DMS 273 (cell line): ENCODE data around the gene CUX1.

Experiments
- DNase-seq: peaks from one replicate; lab custom pipeline; 2025; ENCODE audit not compliant: unreplicated experiment; lab: John Stamatoyannopoulos, UW

The CUX1 gene

DNA sequence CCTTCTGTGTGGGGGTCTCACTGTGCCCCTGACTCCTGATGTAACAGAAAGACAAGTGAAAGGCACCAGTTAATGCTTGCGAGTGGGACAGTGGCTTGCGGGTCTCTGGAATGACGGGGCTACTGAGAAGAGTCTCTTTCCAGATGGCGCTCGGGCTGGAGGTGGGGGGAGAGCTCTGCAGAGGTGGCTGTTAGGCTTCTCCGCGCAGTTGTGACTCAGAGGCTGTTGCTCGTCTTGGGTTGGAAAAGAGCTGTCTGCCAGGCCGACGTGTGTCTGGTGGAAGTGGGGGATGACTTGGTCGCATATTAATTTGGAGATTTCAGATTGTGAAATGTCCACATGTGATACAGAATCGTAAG, 441.3 kb downstream of the CUX1 start:
- no peak for DNase-seq

DNA sequence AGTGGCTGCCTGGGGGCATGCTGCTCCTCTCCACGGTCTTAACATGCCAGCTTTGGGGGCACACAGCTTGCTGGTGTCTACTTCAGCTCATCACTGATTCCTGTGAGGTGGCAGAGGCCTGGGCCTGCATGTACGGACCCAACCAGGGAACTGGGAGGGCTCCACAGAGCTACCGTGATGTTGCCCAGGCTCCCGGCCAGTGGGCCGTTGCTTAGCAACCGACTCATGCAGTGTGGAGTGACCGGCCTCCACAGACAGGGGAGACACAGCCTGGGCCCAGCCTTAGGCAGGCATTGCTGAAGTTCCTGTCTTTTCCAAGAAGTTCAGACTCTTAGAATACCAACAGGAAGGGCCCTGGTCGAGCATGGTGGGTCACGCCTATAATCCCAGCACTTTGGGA, 443.4 kb downstream of the CUX1 start:
- peak; percentile 52 for DNase-seq

- DNase-seq, result no peak
Observed at GRCh38 chr7:102261451-102261850, 444.0 kb downstream of the CUX1 start.

- no peak for DNase-seq
Observed at GRCh38 chr7:102262546-102262945, 445.1 kb downstream of the CUX1 start.

GRCh38 chr7:102264367-102264891, 447.0 kb downstream of the CUX1 start:
- DNase-seq, result no peak

DNA sequence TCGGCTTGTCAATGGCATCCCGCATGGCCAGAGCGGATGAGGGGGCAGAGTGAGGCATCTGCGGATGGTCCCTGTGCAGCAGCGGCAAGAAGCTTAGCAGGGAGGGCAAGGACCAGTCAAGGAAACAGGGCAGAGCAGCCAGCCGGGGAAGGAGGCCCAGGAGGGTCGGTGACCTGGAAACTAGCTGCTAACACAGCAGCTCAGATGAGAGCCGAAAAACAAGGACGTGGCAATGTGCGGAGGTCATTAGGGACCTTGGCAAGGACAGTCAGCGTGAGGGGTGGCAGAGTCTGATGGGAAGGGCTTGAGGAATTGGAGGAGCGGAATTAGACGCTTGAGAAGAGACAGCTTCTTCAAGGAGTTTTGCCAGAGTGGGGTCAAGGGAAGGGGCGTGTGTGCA, 449.1 kb downstream of the CUX1 start:
- no peak for DNase-seq

GRCh38 chr7:102268635-102269034, 451.2 kb downstream of the CUX1 start:
- no peak for DNase-seq

- no peak for DNase-seq
Observed at GRCh38 chr7:102270178-102270887, 452.9 kb downstream of the CUX1 start.

DNA sequence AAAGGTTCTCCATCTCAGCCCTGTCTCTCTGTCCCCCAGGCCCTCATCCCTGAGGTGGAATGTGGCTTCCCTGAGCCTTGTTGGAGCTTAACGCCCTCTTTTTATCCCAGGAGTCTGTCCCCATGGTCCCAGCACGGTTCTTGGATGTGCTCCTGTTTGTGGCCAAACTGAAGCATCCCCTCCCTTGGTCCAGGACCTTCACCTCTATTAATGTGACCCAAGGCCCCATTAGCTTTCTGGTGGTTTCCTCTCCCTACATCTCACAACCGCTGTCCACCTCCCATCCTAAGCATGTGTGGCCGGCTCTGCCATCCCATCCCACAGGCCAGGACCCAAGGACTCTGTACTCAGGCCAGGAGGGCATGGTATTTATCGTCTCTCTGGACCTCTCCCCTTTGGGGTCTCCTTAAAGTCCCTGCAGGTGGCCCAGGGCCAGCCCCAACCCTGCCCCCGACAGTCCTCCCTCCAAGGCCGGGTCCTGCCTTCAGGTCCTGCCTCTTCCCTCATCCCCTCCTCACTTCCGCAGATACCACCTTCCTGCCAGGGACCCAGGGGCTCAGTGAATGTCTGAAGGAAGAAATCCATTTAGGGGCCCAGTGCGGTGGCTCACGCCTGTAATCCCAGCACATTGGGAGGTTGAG, 453.9 kb downstream of the CUX1 start:
- no peak for DNase-seq

- peak; percentile 91 for DNase-seq
Observed at GRCh38 chr7:102272075-102272916, 454.9 kb downstream of the CUX1 start.

DNA sequence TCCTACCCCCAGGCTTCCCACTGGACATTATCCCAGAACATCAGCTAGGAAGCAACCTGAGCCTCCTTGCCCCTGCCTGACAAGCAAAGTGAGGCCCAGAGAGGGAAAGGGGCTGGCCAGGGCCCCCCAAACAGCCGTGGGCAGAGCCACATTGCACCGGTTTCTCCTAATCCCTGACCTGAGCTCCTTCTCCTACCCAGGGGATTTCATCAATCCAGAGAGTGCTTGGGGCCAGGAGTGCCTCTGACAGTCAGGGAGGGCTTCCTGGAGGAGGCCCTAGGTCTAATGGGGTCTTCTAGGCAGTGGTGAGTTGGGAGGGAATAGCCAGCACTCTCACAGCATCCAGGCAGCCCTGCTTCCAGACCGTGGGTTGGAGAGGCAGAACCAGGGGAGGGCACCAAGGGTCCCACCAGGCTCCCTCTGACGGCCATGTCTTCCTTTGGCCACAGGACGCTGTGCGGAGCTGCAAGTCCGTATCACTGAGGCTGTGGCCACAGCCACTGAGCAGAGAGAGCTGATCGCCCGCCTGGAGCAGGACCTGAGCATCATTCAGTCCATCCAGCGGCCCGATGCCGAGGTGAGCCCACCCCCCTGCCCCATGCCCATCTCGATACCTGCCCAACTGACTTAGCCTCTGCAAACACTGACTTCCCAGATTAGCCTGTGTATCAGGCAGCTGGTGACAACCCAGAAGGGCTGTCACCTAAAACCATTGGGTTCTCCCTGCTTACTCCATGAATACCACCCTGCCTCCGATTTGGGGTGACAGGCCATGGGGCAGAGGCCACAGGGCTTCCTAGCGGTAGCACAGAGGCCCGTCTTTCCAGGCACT, 455.7 kb downstream of the CUX1 start:
- DNase-seq, result no peak

- DNase-seq, result no peak
Observed at GRCh38 chr7:102273749-102274712, 456.6 kb downstream of the CUX1 start.

DNA sequence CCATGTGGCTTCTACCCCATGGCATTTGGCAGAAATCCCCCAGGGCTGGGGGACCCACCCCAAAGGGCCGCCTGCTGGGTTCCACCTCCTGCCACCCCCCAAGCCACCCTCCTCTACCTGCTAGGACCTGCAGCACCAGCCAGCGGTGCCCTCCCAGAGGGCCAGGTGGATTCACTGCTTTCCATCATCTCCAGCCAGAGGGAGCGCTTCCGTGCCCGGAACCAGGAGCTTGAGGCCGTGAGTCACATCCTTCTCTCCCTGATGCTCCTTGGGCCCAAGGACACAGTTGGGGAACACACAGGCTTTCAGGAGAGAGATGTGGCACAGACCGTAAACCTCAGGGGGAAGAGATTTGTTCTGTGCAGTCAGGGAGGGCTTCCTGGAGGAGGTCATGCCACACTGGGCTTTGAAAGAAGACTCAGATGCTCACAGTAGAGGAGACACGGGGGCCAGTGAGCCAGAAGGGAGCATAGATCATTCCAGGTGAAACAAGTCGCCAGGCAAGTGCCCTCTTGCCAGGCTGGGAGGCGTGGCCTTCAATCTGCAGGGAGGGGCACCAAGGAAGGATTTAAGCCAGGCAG, 457.8 kb downstream of the CUX1 start:
- DNase-seq, result no peak

DNA sequence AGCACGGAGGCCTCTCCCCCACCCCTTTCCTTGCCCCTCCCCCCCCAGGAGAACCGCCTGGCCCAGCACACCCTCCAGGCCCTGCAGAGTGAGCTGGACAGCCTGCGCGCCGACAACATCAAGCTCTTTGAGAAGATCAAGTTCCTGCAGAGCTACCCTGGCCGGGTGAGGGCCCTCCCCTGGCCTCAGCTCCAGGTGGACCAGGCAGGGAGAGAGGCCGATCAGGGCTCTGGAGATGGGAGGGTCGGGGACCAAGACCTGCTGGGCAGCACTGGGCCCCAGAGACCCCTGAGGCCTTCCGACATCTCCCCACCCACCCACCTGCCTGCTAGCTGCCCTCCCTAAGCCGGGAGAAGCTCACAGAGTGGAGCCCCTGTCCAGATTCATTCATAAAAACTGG, 460.5 kb downstream of the CUX1 start:
- no peak for DNase-seq

DNA sequence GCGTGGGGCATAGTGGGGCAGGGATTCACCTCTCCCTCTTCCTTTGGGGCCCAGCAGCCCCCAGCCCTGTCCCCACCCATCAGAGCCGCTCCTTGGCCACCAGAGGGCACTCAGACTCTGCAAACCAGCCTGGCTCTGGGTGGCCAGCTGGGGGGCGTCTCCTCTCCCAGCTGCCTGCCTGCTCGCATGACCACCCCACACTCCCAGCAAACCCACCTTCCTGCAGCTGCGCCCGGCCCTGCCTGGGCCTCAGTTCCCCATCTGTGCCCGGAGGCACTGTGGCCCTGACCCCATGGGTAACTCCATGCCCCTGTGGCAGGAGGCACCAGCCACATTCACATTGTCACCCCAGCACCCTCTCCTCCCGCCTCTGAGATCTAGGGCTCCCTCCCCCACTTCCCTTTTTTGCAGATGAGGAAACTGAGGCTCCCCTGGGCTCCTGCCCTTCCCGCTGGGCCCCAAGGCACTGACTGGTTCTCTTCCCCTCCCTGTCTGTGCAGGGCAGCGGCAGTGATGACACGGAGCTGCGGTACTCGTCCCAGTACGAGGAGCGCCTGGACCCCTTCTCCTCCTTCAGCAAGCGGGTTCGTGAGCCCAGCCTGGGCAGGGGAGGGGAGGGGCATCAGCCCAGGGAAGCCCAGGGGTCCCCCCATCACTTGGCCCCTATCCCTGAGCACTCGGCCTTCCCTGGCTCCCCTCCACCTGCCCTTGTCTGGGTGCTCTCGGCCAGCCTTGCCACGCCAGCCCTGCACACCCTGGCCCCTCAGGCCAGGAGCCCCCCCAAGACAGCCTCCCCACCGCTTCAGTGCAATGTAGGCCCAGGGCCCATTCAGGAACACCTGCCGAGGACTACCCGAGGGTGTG, 462.3 kb downstream of the CUX1 start:
- peak; percentile 93 for DNase-seq

- DNase-seq, result no peak
Observed at GRCh38 chr7:102280521-102280920, 463.1 kb downstream of the CUX1 start.

GRCh38 chr7:102281785-102282184, 464.4 kb downstream of the CUX1 start:
- no peak for DNase-seq
